Mesenchymal stem cell (in vitro differentiated cells and primary cell): ENCODE data around the gene SRCAP. TPM values are rescaled to one million over a fixed set of nuclear protein-coding genes. Genes with fewer than 3 reads are reported as not detected.

ENCODE experiments used
- DNase-seq: peaks from one replicate; pipeline ENCODE4 v3.0.0-alpha.2; 2013
- H2AFZ ChIP-seq: one replicate; pipeline ENCODE4 v1.6.1; 2013; ENCODE audit warnings: low read depth, mild to moderate bottlenecking, control low read depth, inconsistent platforms, low read length, moderate library complexity
- H2AK5ac ChIP-seq: 2 replicates; pipeline ENCODE4 v1.6.1; 2013; ENCODE audit warnings: low read length, moderate library complexity, mild to moderate bottlenecking, inconsistent platforms; ENCODE audit not compliant: severe bottlenecking
- H2BK120ac ChIP-seq: one replicate; pipeline ENCODE4 v1.6.1; 2013; ENCODE audit warnings: low read depth, mild to moderate bottlenecking, inconsistent platforms, low read length, moderate library complexity
- H2BK12ac ChIP-seq, 2 experiments: one replicate each; pipeline ENCODE4 v1.6.1; 2013; ENCODE audit warnings: inconsistent platforms in 2 of 2, low read length in 2 of 2, mild to moderate bottlenecking in 2 of 2, moderate library complexity in 2 of 2, control low read depth in 1 of 2
- H2BK15ac ChIP-seq: one replicate; pipeline ENCODE4 v1.6.1; 2013; ENCODE audit warnings: mild to moderate bottlenecking, low read depth, inconsistent platforms; ENCODE audit not compliant: poor library complexity, severe bottlenecking
- H2BK5ac ChIP-seq: 2 replicates; pipeline ENCODE4 v1.6.1; 2013; ENCODE audit warnings: low read depth, mild to moderate bottlenecking, low read length, control low read depth, inconsistent platforms; ENCODE audit not compliant: poor library complexity, severe bottlenecking
- H3K14ac ChIP-seq, 2 experiments: one replicate each; pipeline ENCODE4 v1.6.1; 2013; ENCODE audit warnings: inconsistent platforms in 2 of 2, low read length in 2 of 2, control low read depth in 1 of 2, mild to moderate bottlenecking in 1 of 2, moderate library complexity in 1 of 2
- H3K18ac ChIP-seq, 2 experiments: one replicate each; pipeline ENCODE4 v1.6.1; 2013; ENCODE audit warnings: inconsistent platforms in 2 of 2, low read length in 2 of 2, control low read depth in 1 of 2, low read depth in 1 of 2, mild to moderate bottlenecking in 1 of 2
- H3K23ac ChIP-seq, 2 experiments: one replicate each; pipeline ENCODE4 v1.6.1; 2013; ENCODE audit warnings: inconsistent platforms in 2 of 2, low read length in 2 of 2, mild to moderate bottlenecking in 2 of 2, moderate library complexity in 2 of 2, control low read depth in 1 of 2
- H3K27ac ChIP-seq: 2 replicates; pipeline ENCODE4 v1.5.1; 2013; ENCODE audit warnings: mild to moderate bottlenecking, moderate library complexity, low read length, control low read depth, inconsistent platforms; ENCODE audit not compliant: poor library complexity, severe bottlenecking
- H3K27me3 ChIP-seq, 2 experiments: 2 replicates each; pipeline versions ENCODE4 v1.6.1 to v1.7.0; 2013; ENCODE audit warnings: low read length in 2 of 2, mild to moderate bottlenecking in 2 of 2, moderate library complexity in 2 of 2, control low read depth in 1 of 2, inconsistent platforms in 1 of 2; ENCODE audit not compliant: control insufficient read depth in 1 of 2, insufficient read depth in 1 of 2
- H3K36me3 ChIP-seq, 2 experiments: 2 replicates each; pipeline versions ENCODE4 v1.6.1 to v1.7.0; 2013; ENCODE audit warnings: low read length in 2 of 2, control low read depth in 1 of 2, inconsistent platforms in 1 of 2, low read depth in 1 of 2, mild to moderate bottlenecking in 1 of 2; ENCODE audit not compliant: insufficient read depth in 2 of 2, control insufficient read depth in 1 of 2
- H3K4ac ChIP-seq, 2 experiments: one replicate each; pipeline ENCODE4 v1.6.1; 2013; ENCODE audit warnings: inconsistent platforms in 2 of 2, low read length in 2 of 2, mild to moderate bottlenecking in 2 of 2, moderate library complexity in 2 of 2, control low read depth in 1 of 2, low read depth in 1 of 2
- H3K4me1 ChIP-seq: 2 replicates; pipeline ENCODE4 v1.6.1; 2013; ENCODE audit warnings: low read depth, low read length, control low read depth; ENCODE audit not compliant: control insufficient read depth, insufficient read depth
- H3K4me2 ChIP-seq: 2 replicates; pipeline ENCODE4 v1.6.1; 2013; ENCODE audit warnings: low read length, mild to moderate bottlenecking, inconsistent platforms; ENCODE audit not compliant: poor library complexity, severe bottlenecking
- H3K4me3 ChIP-seq, 2 experiments: 2 replicates each; pipeline versions ENCODE4 v1.5.1 to v1.7.0; 2013; ENCODE audit warnings: low read length in 2 of 2, mild to moderate bottlenecking in 2 of 2, control low read depth in 1 of 2, low read depth in 1 of 2; ENCODE audit not compliant: insufficient read depth in 1 of 2
- H3K79me1 ChIP-seq: replicated peaks from 2 replicates; pipeline ENCODE4 v1.6.1; 2013; ENCODE audit warnings: mild to moderate bottlenecking, control low read depth, low read length, inconsistent platforms; ENCODE audit not compliant: poor library complexity, severe bottlenecking
- H3K9ac ChIP-seq: 2 replicates; pipeline ENCODE4 v1.7.0; 2013; ENCODE audit warnings: mild to moderate bottlenecking, low read length, moderate library complexity
- H3K9me3 ChIP-seq: 2 replicates; pipeline ENCODE4 v1.7.0; 2013; ENCODE audit warnings: mild to moderate bottlenecking, low read length; ENCODE audit not compliant: control insufficient read depth
- H4K8ac ChIP-seq: one replicate; pipeline ENCODE4 v1.6.1; 2013; ENCODE audit warnings: inconsistent platforms, mild to moderate bottlenecking, low read length, moderate library complexity
- H4K91ac ChIP-seq: one replicate; pipeline ENCODE4 v1.6.1; 2013; ENCODE audit warnings: mild to moderate bottlenecking, low read length, inconsistent platforms
- WGBS: methylation state at CpG from one replicate; pipeline ENCODE4 v1.1.7; 2013; ENCODE audit warnings: mixed read lengths; 5-methylcytosine and 5-hydroxymethylcytosine counted together
- small RNA-seq: library from polyadenylated mRNA; stranded (forward); fragments of <200 nt; extraction: miRNeasy Mini kit (QIAGEN cat#:217004); gene quantifications from one replicate; pipeline ENCODE3, GENCODE V24; 2013; ENCODE audit warnings: low read depth

SRCAP gene

GRCh38 chr16:30787613-30788378 is 88.8 kb downstream of the SRCAP start:
- no peak overlapping the region for H2AK5ac ChIP-seq
- H3K9me3 ChIP-seq, result no peaks in the 10 kb centered on the region
- no peak overlapping the region for H3K27ac ChIP-seq
- H2BK120ac ChIP-seq, result peak overlapping the region; percentile 54
- peaks cover 14% of the 10 kb centered on the region for H3K79me1 ChIP-seq
- H4K8ac ChIP-seq, result peak overlapping the region; percentile 92
- WGBS, result 67% methylated on average over 11 of the region's 11 CpGs
- peaks cover 9 to 27% of the 10 kb centered on the region in 2 experiments for H3K36me3 ChIP-seq
- no peak overlapping the region for H3K14ac ChIP-seq
- no peak overlapping the region for H2BK12ac ChIP-seq
- peak overlapping the region; percentile 73 for H3K4me2 ChIP-seq
- no peak overlapping the region for H3K23ac ChIP-seq
- H3K9ac ChIP-seq, result peak overlapping the region; percentile 93
- H2AFZ ChIP-seq, result peak overlapping the region; percentile 74
- H4K91ac ChIP-seq, result peak overlapping the region; percentile 79
- peaks cover 11% of the 10 kb centered on the region for H3K4me1 ChIP-seq
- H3K18ac ChIP-seq, result peak overlapping the region; percentile 62 to 71
- DNase-seq, result no peak
- H2BK5ac ChIP-seq, result no peak overlapping the region
- H2BK15ac ChIP-seq, result no peak overlapping the region
- H3K4me3 ChIP-seq, result peak overlapping the region; percentile 67 to 91
- peak overlapping the region; percentile 84 to 88 for H3K4ac ChIP-seq
- H3K27me3 ChIP-seq, result no peaks in the 10 kb centered on the region

Small RNA genes within 50 kb of the gene (small RNA-seq; reads per million reads assigned to genes)
- gene RNU6-1043P (not detected), gene RNU6-416P (not detected), gene SNORA30 (4.6 reads per million, percentile 50 among the genes with 10 or more reads in this experiment)
